Measurements from ENCODE around the gene EEFSEC. TPM values are rescaled to one million over a fixed set of nuclear protein-coding genes. Genes with fewer than 3 reads are reported as not detected.

Gene EEFSEC
- polyA plus RNA-seq, 1 donor (not counting 4 experiments of a cell fraction or from before 2014, with no cell fraction given) = 8.7 TPM

GRCh38 chr3:128188326-128188725 lies 35.0 kb downstream of the EEFSEC start:
- H3K36me3 ChIP-seq (ENCODE audit: control insufficient read depth in 2 of 2, extremely low read depth in 1 of 2, insufficient read depth in 2 of 2, low read length in 2 of 2) = no peaks in the 10 kb centered on the region
- no peaks in the 10 kb centered on the region for H3K9me3 ChIP-seq (ENCODE audit: control insufficient read depth, low read depth, low read length)
- no peak overlapping the region for H3K4me2 ChIP-seq (ENCODE audit: control insufficient read depth, extremely low read depth, insufficient read depth, low read depth, low read length)
- FAIRE-seq = no peak
- no peak overlapping the region for H3K9ac ChIP-seq (ENCODE audit: control insufficient read depth, extremely low read depth, insufficient read depth, low read length)
- no peaks in the 10 kb centered on the region for H3K79me2 ChIP-seq (ENCODE audit: control insufficient read depth, insufficient read depth, low read length)
- dilution Hi-C loops (cut with MboI; ENCODE audit: extremely low pct_ligation_motif_present, low sequenced_read_pairs) = no loop called here
- no peak for DNase-seq (ENCODE audit: low read depth, low spot score)
- no peaks in the 10 kb centered on the region for H4K20me1 ChIP-seq (ENCODE audit: control insufficient read depth, extremely low read depth, insufficient read depth, low read length)
- no peak overlapping the region for H3K27ac ChIP-seq (ENCODE audit: control insufficient read depth, insufficient read depth, low read length)
- no peak overlapping the region for H2AFZ ChIP-seq (ENCODE audit: control insufficient read depth, low read length)
- H3K27me3 ChIP-seq (ENCODE audit: control insufficient read depth, extremely low read depth, insufficient read depth, low read length) = no peaks in the 10 kb centered on the region
- H3K9me1 ChIP-seq (ENCODE audit: control insufficient read depth, extremely low read depth, insufficient read depth, low read length) = no peaks in the 10 kb centered on the region
- TF ChIP-seq CTCF (optimal IDR thresholded peaks at IDR 0.05 in 1 of 3, IDR thresholded peaks at IDR 0.05 in 1 of 3, conservative IDR thresholded peaks at IDR 0.05 in 1 of 3; ENCODE audit: extremely low read depth in 1 of 3, insufficient read depth in 2 of 3, low read length in 3 of 3) (no peak), EZH2 (IDR thresholded peaks at IDR 0.05; ENCODE audit: low read length) (no peak)
- H3K4me1 ChIP-seq (ENCODE audit: control insufficient read depth, extremely low read depth, insufficient read depth, low read length) = peaks cover 3% of the 10 kb centered on the region
- no peak overlapping the region for H3K4me3 ChIP-seq (ENCODE audit: control insufficient read depth in 2 of 3, extremely low read depth in 1 of 3, insufficient read depth in 2 of 3, low read depth in 1 of 3, low read length in 3 of 3)

- no peak overlapping the region for H2AFZ ChIP-seq (ENCODE audit: control insufficient read depth, low read length)
- TF ChIP-seq CTCF (optimal IDR thresholded peaks at IDR 0.05 in 1 of 3, IDR thresholded peaks at IDR 0.05 in 1 of 3, conservative IDR thresholded peaks at IDR 0.05 in 1 of 3; ENCODE audit: extremely low read depth in 1 of 3, insufficient read depth in 2 of 3, low read length in 3 of 3) = no peak
- TF ChIP-seq EZH2 (IDR thresholded peaks at IDR 0.05; ENCODE audit: low read length) = no peak
- H3K9me1 ChIP-seq (ENCODE audit: control insufficient read depth, extremely low read depth, insufficient read depth, low read length) = no peaks in the 10 kb centered on the region
- H3K27ac ChIP-seq (ENCODE audit: control insufficient read depth, insufficient read depth, low read length) = no peak overlapping the region
- H3K9ac ChIP-seq (ENCODE audit: control insufficient read depth, extremely low read depth, insufficient read depth, low read length) = no peak overlapping the region
- no peaks in the 10 kb centered on the region for H3K9me3 ChIP-seq (ENCODE audit: control insufficient read depth, low read depth, low read length)
- FAIRE-seq (no peak), DNase-seq (ENCODE audit: low read depth, low spot score) (no peak)
- dilution Hi-C loops (cut with MboI; ENCODE audit: extremely low pct_ligation_motif_present, low sequenced_read_pairs) = no loop called here
- H3K4me2 ChIP-seq (ENCODE audit: control insufficient read depth, extremely low read depth, insufficient read depth, low read depth, low read length) = no peak overlapping the region
- H3K4me1 ChIP-seq (ENCODE audit: control insufficient read depth, extremely low read depth, insufficient read depth, low read length) = peaks cover 3% of the 10 kb centered on the region
- H3K4me3 ChIP-seq (ENCODE audit: control insufficient read depth in 2 of 3, extremely low read depth in 1 of 3, insufficient read depth in 2 of 3, low read depth in 1 of 3, low read length in 3 of 3) = no peak overlapping the region
- H3K79me2 ChIP-seq (ENCODE audit: control insufficient read depth, insufficient read depth, low read length) = no peaks in the 10 kb centered on the region
- no peaks in the 10 kb centered on the region for H3K36me3 ChIP-seq (ENCODE audit: control insufficient read depth in 2 of 2, extremely low read depth in 1 of 2, insufficient read depth in 2 of 2, low read length in 2 of 2)
- H4K20me1 ChIP-seq (ENCODE audit: control insufficient read depth, extremely low read depth, insufficient read depth, low read length) = no peaks in the 10 kb centered on the region
- no peaks in the 10 kb centered on the region for H3K27me3 ChIP-seq (ENCODE audit: control insufficient read depth, extremely low read depth, insufficient read depth, low read length)
Observed at GRCh38 chr3:128188956-128189355, 35.7 kb downstream of the EEFSEC start.
